Fibroblast of peridontal ligament (primary cell): ENCODE results near the gene TRAPPC6A.

Experiments
- DNase-seq: peaks from one replicate; pipeline ENCODE4 v3.0.0-alpha.2; 2010; ENCODE audit errors: extremely low read depth

The TRAPPC6A gene

DNA sequence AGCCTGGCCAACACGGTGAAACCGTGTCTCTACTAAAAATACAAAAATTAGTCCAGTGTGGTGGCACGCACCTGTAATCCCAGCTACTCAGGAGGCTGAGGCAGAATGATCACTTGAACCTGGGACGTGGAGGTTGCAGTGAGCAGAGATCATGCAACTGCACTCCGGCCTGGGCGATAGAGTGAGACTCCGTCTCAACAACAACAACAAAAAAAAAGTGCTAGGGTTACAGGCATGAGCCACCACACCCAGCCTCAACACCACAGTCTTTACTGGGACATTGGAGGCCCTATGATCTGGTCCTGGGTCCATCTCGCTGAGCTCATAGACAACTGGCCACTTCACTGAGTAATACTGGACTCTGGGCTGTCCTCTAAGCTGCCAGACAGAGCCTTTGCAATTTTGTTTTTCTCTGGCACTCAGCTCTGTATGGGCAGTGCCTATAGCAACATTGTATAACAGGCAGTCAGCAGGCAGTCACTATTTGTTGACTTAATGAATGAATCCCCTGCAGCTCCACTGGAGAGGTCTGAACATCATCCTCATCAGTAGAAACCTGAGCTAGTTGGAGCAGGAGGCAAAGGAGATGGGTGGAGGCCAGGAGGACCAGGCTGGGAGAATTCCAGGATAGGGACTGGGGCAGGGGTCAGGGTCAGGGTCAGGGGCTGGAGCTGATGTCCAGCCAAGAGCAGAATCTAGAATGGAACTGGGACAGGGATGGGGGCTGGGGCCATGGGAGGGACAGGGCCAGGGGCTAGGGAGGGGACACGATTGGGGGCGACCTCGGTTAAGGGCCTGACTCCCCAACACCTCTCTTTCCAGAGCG, 8.7 kb upstream of the TRAPPC6A start:
- peak; percentile 36 for DNase-seq

DNA sequence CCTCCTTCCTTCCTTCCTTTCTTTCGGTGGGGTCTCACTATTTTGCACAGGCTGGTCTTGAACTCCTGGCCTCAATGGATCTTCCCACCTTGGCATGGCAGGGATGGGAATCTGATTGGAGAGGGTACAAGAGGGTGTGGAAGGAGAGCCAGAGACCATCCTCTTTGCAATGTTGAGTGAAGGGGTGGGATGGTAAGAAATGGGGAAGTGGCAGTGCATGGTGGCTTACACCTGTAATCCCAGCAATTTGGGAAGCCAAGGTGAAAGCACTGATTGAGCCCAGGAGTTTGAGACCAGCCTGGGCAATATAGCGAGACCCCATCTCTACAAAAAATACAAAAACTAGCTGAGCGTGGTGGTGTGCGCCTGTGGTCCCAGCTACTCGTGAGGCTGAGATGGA, 6.1 kb upstream of the TRAPPC6A start:
- DNase-seq = no peak

- no peak for DNase-seq
These were observed 4.7 kb upstream of the TRAPPC6A start for GRCh38 chr19:45182758-45183157.

GRCh38 chr19:45180936-45181335, 2.9 kb upstream of the TRAPPC6A start:
- DNase-seq = no peak

GRCh38 chr19:45179892-45180370, 1.9 kb upstream of the TRAPPC6A start:
- no peak for DNase-seq

GRCh38 chr19:45179072-45179891, 1.2 kb upstream of the TRAPPC6A start:
- no peak for DNase-seq

GRCh38 chr19:45178262-45179071, 430 bp upstream of the TRAPPC6A start, which contains the start of gene BLOC1S3:
TSS of gene BLOC1S3 (plus strand) at chr19:45178784. CDS start at chr19:45179297, 513 bp downstream.
- peak; percentile 100 for DNase-seq

GRCh38 chr19:45175515-45176345, 2.3 kb downstream of the TRAPPC6A start:
- DNase-seq = no peak

DNA sequence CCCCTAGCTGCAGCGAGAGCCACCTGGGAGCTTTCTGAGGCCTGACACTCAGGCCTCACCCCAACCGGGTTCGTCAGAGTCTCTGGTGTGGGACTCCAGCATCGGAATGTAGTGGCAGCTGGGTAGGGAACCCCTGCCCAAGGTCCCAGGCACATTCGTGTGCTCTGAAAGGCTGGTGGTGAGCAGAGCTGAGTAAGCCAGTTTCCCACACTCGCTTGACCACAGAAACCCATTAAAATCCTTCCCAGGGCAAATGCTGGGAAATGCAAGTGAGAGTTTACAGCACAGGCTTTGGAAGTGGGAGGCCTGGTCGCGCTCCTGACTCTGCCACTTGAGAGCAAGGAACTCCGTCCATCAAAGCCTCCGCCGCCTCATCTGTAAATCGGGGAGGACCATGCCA, 4.2 kb downstream of the TRAPPC6A start:
- DNase-seq = no peak

DNA sequence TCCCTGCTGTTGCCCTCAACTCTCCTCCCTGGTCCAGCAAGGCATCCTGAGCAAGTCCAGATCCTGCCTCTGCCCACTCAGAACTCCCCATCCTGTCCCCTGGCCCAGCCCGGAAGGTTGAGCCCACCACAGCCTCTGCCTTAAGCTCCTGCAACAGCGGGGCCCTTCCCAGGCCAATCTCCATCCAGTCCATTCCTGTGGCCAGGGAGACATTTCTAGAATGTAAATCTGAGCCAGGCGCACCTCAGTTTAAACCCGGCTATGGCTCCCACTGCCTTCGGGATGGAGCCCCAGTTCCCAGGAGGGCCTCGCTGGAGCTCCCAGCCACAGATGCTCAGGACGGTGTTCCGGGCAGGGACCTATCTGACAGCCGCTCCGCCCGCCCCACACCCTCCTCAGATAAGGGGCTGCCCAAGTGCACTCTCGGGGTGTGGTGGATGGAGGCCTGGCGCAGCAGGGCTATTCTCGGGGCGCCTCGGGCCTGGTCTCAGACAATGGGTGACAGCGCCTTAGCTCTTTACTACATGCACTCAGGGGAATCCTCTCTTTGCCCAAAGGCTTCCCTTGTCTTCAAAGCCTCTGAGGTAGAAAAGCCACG, 5.3 kb downstream of the TRAPPC6A start:
- DNase-seq = no peak

DNA sequence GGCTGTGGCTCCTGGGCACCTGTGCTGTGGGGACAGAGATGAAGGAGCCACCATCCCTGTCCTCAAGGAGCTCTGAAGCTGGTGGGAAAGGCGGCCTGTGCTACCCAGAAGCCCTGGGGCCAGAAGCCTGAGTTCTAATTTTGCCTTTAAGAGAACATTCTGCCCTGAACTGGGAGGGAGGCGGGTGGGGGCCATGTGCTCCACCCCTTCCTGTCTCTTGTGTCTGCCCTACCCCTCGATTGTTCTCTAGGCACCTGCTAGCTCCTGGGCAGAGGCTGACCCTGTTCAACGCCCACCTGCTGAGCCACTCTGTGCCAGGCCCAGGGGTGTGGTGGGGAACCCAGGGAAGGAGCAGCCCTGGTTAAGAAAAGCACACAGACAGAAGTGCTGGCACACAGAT, 5.9 kb downstream of the TRAPPC6A start:
- no peak for DNase-seq

GRCh38 chr19:45171211-45171623, 6.8 kb downstream of the TRAPPC6A start:
- DNase-seq = no peak

GRCh38 chr19:45170146-45171106, 7.6 kb downstream of the TRAPPC6A start:
- no peak for DNase-seq

- DNase-seq = no peak
These were observed 8.4 kb downstream of the TRAPPC6A start for GRCh38 chr19:45169602-45170001.

GRCh38 chr19:45168767-45169351, 9.2 kb downstream of the TRAPPC6A start:
- DNase-seq = no peak

GRCh38 chr19:45166723-45167252, 11.2 kb downstream of the TRAPPC6A start:
- no peak for DNase-seq

DNA sequence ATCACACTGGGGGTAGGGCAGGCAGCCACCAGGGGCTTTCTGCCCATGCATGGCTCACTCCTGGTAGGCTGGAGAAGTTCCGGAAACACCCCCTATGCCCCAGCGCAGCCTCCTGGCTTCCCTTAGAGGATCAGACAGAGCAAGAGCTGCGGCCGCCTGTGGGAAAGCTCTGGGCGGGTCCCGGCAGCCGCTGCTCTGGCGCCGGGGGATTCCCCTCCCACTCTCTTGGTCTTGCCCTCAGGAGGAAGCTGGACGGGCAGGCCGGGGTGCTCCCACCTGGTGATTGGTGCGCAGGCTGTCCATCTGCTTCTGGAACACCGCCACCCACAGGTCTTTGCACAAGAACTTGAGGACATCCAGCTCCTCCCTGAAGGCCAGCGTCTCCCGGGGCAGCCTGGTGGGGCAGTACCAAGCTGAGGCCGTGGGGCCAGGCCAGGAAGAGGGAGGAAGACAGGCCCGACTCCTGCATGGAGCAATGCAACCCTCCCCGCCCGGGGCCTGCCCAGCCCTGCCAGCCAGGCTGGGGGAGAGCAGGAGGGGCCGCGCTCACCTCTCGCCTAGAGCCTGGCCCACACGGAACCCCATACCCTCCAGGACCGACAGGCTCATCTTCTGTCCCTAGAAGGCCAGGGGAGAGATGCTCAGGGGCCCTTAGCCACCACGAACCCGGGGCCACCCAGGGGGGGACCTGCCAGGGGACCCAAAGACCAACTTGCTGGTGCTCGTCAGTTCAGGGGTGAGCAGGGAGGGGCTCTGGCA, 13.3 kb downstream of the TRAPPC6A start:
- DNase-seq = peak; percentile 19
